DOHH2 (cell line): ENCODE measurements around the gene RAX2.

Experiments
- CTCF ChIP-seq: fragments of 200-600 bp; sonication (generic); IDR thresholded peaks from one replicate; pipeline ENCODE4 v1.5.1; 2014; ENCODE audit warnings: antibody characterized with exemption, mild to moderate bottlenecking, low read depth, low read length; ENCODE audit not compliant: poor library complexity, severe bottlenecking
- EZH2phosphoT487 ChIP-seq: fragments of 200-600 bp; sonication (generic); IDR thresholded peaks from 2 replicates; pipeline ENCODE4 v1.6.1; 2017; ENCODE audit warnings: borderline replicate concordance, mild to moderate bottlenecking, antibody characterized with exemption, low read length, moderate library complexity, mixed read lengths

GRCh38 chr19:3780786-3781304 is 8.8 kb upstream of the RAX2 start:
- TF ChIP-seq CTCF (no peak), EZH2phosphoT487 (no peak)
